Prostate gland (tissue), 2 donors: Measurements from ENCODE around the gene IGFL2.

Experiments used
- CTCF ChIP-seq, 4 experiments: fragments of 200-600 bp in 2 of 4; fragments of 450-650 bp in 2 of 4; sonication (generic) in 2 of 4; IDR thresholded peaks; 1 replicate in 3 of 4; 2 replicates in 1 of 4; pipeline ENCODE4 v1.5.1; 2016 to 2019; ENCODE audit warnings: antibody characterized with exemption in 4 of 4, mild to moderate bottlenecking in 2 of 4, moderate library complexity in 2 of 4
- POLR2A ChIP-seq: fragments of 450-650 bp; IDR thresholded peaks from one replicate; pipeline ENCODE4 v1.6.1; 2016; ENCODE audit warnings: antibody characterized with exemption, mild to moderate bottlenecking
- POLR2AphosphoS5 ChIP-seq: sonication (generic); formaldehyde crosslinking; IDR thresholded peaks from one replicate; pipeline ENCODE4 v1.6.1; 2017; ENCODE audit warnings: antibody characterized with exemption

GRCh38 chr19:46195104-46195503 is 47.1 kb downstream of the IGFL2 start:
- TF ChIP-seq POLR2AphosphoS5 (no peak), CTCF (IDR thresholded peaks at IDR 0.05) (no peak), POLR2A (no peak)
